IPS-18a (cell line): Measurements from ENCODE around the gene SIRT3.
"Not testable (repeated sequence)": the region's sequence is repeated elsewhere in the genome, so short reads cannot be mapped to it uniquely, and the experiment has no call there.

Experiments used
- H3K27ac ChIP-seq: one replicate; pipeline ENCODE4 v1.5.1; 2013; ENCODE audit warnings: low read length
- H3K27me3 ChIP-seq: one replicate; pipeline ENCODE4 v1.6.1; 2013; ENCODE audit warnings: mild to moderate bottlenecking, low read length; ENCODE audit not compliant: control insufficient read depth, insufficient read depth
- H3K36me3 ChIP-seq: one replicate; pipeline ENCODE4 v1.6.1; 2013; ENCODE audit warnings: low read depth, low read length; ENCODE audit not compliant: control insufficient read depth
- H3K4me1 ChIP-seq: one replicate; pipeline ENCODE4 v1.6.1; 2013; ENCODE audit warnings: low read depth, low read length; ENCODE audit not compliant: control insufficient read depth
- H3K4me3 ChIP-seq: one replicate; pipeline ENCODE4 v1.5.1; 2013; ENCODE audit warnings: low read length
- H3K9ac ChIP-seq: one replicate; pipeline ENCODE4 v1.6.1; 2013; ENCODE audit warnings: mild to moderate bottlenecking, low read length, moderate library complexity
- H3K9me3 ChIP-seq: one replicate; pipeline ENCODE4 v1.6.1; 2013; ENCODE audit warnings: low read depth, low read length; ENCODE audit not compliant: control insufficient read depth

SIRT3 gene

GRCh38 chr11:232783-233565 lies 3.2 kb downstream of the SIRT3 start:
- Histone ChIP-seq H3K4me3 (no peak overlapping the region), H3K9ac (no peak overlapping the region), H3K4me1 (peaks cover 11% of the 10 kb centered on the region), H3K36me3 (no peaks in the 10 kb centered on the region), H3K9me3 (no peaks in the 10 kb centered on the region), H3K27ac (no peak overlapping the region), H3K27me3 (no peaks in the 10 kb centered on the region)

- no peak overlapping the region for H3K4me3 ChIP-seq
- peaks cover 3% of the 10 kb centered on the region for H3K4me1 ChIP-seq
- no peak overlapping the region for H3K9ac ChIP-seq
- H3K36me3 ChIP-seq, result no peaks in the 10 kb centered on the region
- H3K9me3 ChIP-seq, result no peaks in the 10 kb centered on the region
- no peak overlapping the region for H3K27ac ChIP-seq
- no peaks in the 10 kb centered on the region for H3K27me3 ChIP-seq
Observed at GRCh38 chr11:230431-230830, 5.7 kb downstream of the SIRT3 start.

GRCh38 chr11:227824-228379 lies 8.2 kb downstream of the SIRT3 start:
- Histone ChIP-seq H3K4me1 (no peaks in the 10 kb centered on the region), H3K27ac (no peak overlapping the region), H3K36me3 (no peaks in the 10 kb centered on the region), H3K9ac (no peak overlapping the region), H3K27me3 (no peaks in the 10 kb centered on the region), H3K9me3 (no peaks in the 10 kb centered on the region), H3K4me3 (no peak overlapping the region)

GRCh38 chr11:225734-226453 lies 10.2 kb downstream of the SIRT3 start:
- Histone ChIP-seq H3K36me3 (no peaks in the 10 kb centered on the region), H3K9me3 (no peaks in the 10 kb centered on the region), H3K27ac (no peak overlapping the region), H3K9ac (no peak overlapping the region), H3K4me3 (no peak overlapping the region), H3K4me1 (no peaks in the 10 kb centered on the region), H3K27me3 (no peaks in the 10 kb centered on the region)

GRCh38 chr11:224424-224823 lies 11.7 kb downstream of the SIRT3 start:
- Histone ChIP-seq H3K4me3 (no peak overlapping the region), H3K27me3 (no peaks in the 10 kb centered on the region), H3K4me1 (no peaks in the 10 kb centered on the region), H3K36me3 (no peaks in the 10 kb centered on the region), H3K27ac (no peak overlapping the region), H3K9ac (no peak overlapping the region), H3K9me3 (no peaks in the 10 kb centered on the region)

- Histone ChIP-seq H3K9ac (no peak overlapping the region), H3K27ac (no peak overlapping the region), H3K27me3 (no peaks in the 10 kb centered on the region), H3K36me3 (no peaks in the 10 kb centered on the region), H3K9me3 (no peaks in the 10 kb centered on the region), H3K4me1 (no peaks in the 10 kb centered on the region), H3K4me3 (no peak overlapping the region)
Observed at GRCh38 chr11:223884-224283, 12.3 kb downstream of the SIRT3 start.

GRCh38 chr11:223026-223789 lies 12.9 kb downstream of the SIRT3 start:
- no peak overlapping the region for H3K9ac ChIP-seq

GRCh38 chr11:221998-222789 lies 13.9 kb downstream of the SIRT3 start:
- no peaks in the 10 kb centered on the region for H3K36me3 ChIP-seq
- no peak overlapping the region for H3K4me3 ChIP-seq
- H3K4me1 ChIP-seq, result no peaks in the 10 kb centered on the region
- no peaks in the 10 kb centered on the region for H3K9me3 ChIP-seq
- H3K27me3 ChIP-seq, result no peaks in the 10 kb centered on the region
- no peak overlapping the region for H3K9ac ChIP-seq
- no peak overlapping the region for H3K27ac ChIP-seq

More at GRCh38 chr11:223026-223789, 12.9 kb downstream of the SIRT3 start:
- Histone ChIP-seq H3K4me1 (no peaks in the 10 kb centered on the region), H3K9me3 (no peaks in the 10 kb centered on the region), H3K4me3 (no peak overlapping the region), H3K27me3 (no peaks in the 10 kb centered on the region), H3K36me3 (no peaks in the 10 kb centered on the region), H3K27ac (no peak overlapping the region)

- Histone ChIP-seq H3K4me1 (no peaks in the 10 kb centered on the region), H3K9ac (no peak overlapping the region), H3K27me3 (no peaks in the 10 kb centered on the region), H3K36me3 (no peaks in the 10 kb centered on the region), H3K4me3 (no peak overlapping the region), H3K27ac (no peak overlapping the region), H3K9me3 (no peaks in the 10 kb centered on the region)
Observed at GRCh38 chr11:221539-221938, 14.6 kb downstream of the SIRT3 start.

GRCh38 chr11:220641-221215 lies 15.4 kb downstream of the SIRT3 start:
- not testable (repeated sequence) for H3K27me3 ChIP-seq, H3K4me1 ChIP-seq, H3K4me3 ChIP-seq, H3K36me3 ChIP-seq, H3K9me3 ChIP-seq, H3K27ac ChIP-seq, H3K9ac ChIP-seq
